Stimulated activated CD8-positive, alpha-beta memory T cell treated with anti-CD3 and anti-CD28 coated beads, Interleukin-7, amount 100 ng/mL, for 24 hours (primary cell): ENCODE measurements around the gene SLAMF6.
"Not testable (repeated sequence)": the region's sequence is repeated elsewhere in the genome, so short reads cannot be mapped to it uniquely, and the experiment has no call there.

Source experiments
- DNase-seq: peaks from one replicate; pipeline ENCODE4 v3.0.0-alpha.2; 2020; ENCODE audit warnings: low read depth

SLAMF6 gene

GRCh38 chr1:160542303-160542945 is 19.4 kb upstream of the SLAMF6 start:
- no peak for DNase-seq

- DNase-seq, result no peak
Measured at GRCh38 chr1:160541622-160542302, 18.7 kb upstream of the SLAMF6 start.

GRCh38 chr1:160540859-160541233 is 17.8 kb upstream of the SLAMF6 start:
- no peak for DNase-seq

GRCh38 chr1:160539990-160540858 is 17.2 kb upstream of the SLAMF6 start:
- DNase-seq, result no peak

- DNase-seq, result no peak
Measured at GRCh38 chr1:160539684-160539989, 16.6 kb upstream of the SLAMF6 start.

GRCh38 chr1:160538985-160539651 is 16.1 kb upstream of the SLAMF6 start:
- DNase-seq, result no peak

GRCh38 chr1:160537714-160538665 is 14.9 kb upstream of the SLAMF6 start:
- no peak for DNase-seq

- DNase-seq, result no peak
Measured at GRCh38 chr1:160534823-160535605, 12.0 kb upstream of the SLAMF6 start.

GRCh38 chr1:160532557-160532813 is 9.4 kb upstream of the SLAMF6 start:
- not testable (repeated sequence) for DNase-seq

- not testable (repeated sequence) for DNase-seq
Measured at GRCh38 chr1:160531809-160532556, 8.9 kb upstream of the SLAMF6 start.

- not testable (repeated sequence) for DNase-seq
Measured at GRCh38 chr1:160529401-160529952, 6.4 kb upstream of the SLAMF6 start.

GRCh38 chr1:160523789-160524188 is 734 bp upstream of the SLAMF6 start:
- DNase-seq, result not testable (repeated sequence)

GRCh38 chr1:160522136-160522535 is 919 bp downstream of the SLAMF6 start:
- no peak for DNase-seq

GRCh38 chr1:160521554-160521953 is 1.5 kb downstream of the SLAMF6 start:
- no peak for DNase-seq

GRCh38 chr1:160520999-160521398 is 2.1 kb downstream of the SLAMF6 start:
- no peak for DNase-seq

- no peak for DNase-seq
Measured at GRCh38 chr1:160520582-160520981, 2.5 kb downstream of the SLAMF6 start.

GRCh38 chr1:160519642-160520435 is 3.2 kb downstream of the SLAMF6 start:
- no peak for DNase-seq

GRCh38 chr1:160517519-160517918 is 5.5 kb downstream of the SLAMF6 start:
- DNase-seq, result not testable (repeated sequence)

GRCh38 chr1:160515908-160516307 is 7.1 kb downstream of the SLAMF6 start:
- DNase-seq, result not testable (repeated sequence)
